ENCODE data around the gene STAM. TPM values are rescaled to one million over a fixed set of nuclear protein-coding genes. Genes with fewer than 3 reads are reported as not detected.

STAM gene
- 10 to 100 TPM; 52.4 to 53.3 TPM for total RNA-seq
- 23.2 TPM for polyA plus RNA-seq (2013, experiment 1 of 2)
- 28.6 TPM for polyA plus RNA-seq (2013, experiment 2 of 2)
- 20.5 to 103 (median 40.8) reads per million in 172 experiments for total RNA-seq

GRCh38 chr10:17643755-17644484 lies at the start of gene STAM:
TSS of gene STAM (plus strand) at chr10:17644151. CDS start at chr10:17644340, 189 bp downstream.
- peak within 1 kb of the TSS; percentile 100 for H3K27ac Mint-ChIP-seq
- Histone ChIP-seq H3K9me3 (ENCODE audit: control insufficient read depth in 1 of 2, insufficient read depth in 1 of 2, low read length in 2 of 2) (no peaks in the 10 kb centered on the region), H3K27me3 (ENCODE audit: control insufficient read depth in 1 of 2, insufficient read depth in 2 of 2, low read length in 2 of 2) (no peaks in the 10 kb centered on the region), H3K36me3 (ENCODE audit: insufficient read depth, low read length) (no peaks in the 10 kb centered on the region), H3K4me1 (ENCODE audit: insufficient read depth, low read length) (peaks cover 41% of the 10 kb centered on the region), H3K27ac (ENCODE audit: low read depth in 1 of 2, low read length in 2 of 2) (peak within 1 kb of the TSS; percentile 96), H3K4me3 (ENCODE audit: low read length) (peak within 1 kb of the TSS; percentile 75)
- H3K9me3 Mint-ChIP-seq, result no peaks in the 10 kb centered on the region
- ChIA-PET CTCF (interaction anchor here (0.6 to 1.7 kb wide), 6 partner anchors 9 to 196 kb away, joined by 3 to 6 read pairs (median 3); partner anchors contain the start of gene HACD1), POLR2A (interaction anchor here (0.8 to 3.0 kb wide), 23 partner anchors 9 to 1783 kb away, joined by 3 to 19 read pairs (median 5); partner anchors contain the start of genes ARL5B, HACD1, MINDY3 and PTER)
- peak; percentile 88 to 96 (median 91) for DNase-seq
- H3K36me3 Mint-ChIP-seq (ENCODE audit: low read depth), result peaks cover 42% of the 10 kb centered on the region
- TF ChIP-seq, protein P1, sequence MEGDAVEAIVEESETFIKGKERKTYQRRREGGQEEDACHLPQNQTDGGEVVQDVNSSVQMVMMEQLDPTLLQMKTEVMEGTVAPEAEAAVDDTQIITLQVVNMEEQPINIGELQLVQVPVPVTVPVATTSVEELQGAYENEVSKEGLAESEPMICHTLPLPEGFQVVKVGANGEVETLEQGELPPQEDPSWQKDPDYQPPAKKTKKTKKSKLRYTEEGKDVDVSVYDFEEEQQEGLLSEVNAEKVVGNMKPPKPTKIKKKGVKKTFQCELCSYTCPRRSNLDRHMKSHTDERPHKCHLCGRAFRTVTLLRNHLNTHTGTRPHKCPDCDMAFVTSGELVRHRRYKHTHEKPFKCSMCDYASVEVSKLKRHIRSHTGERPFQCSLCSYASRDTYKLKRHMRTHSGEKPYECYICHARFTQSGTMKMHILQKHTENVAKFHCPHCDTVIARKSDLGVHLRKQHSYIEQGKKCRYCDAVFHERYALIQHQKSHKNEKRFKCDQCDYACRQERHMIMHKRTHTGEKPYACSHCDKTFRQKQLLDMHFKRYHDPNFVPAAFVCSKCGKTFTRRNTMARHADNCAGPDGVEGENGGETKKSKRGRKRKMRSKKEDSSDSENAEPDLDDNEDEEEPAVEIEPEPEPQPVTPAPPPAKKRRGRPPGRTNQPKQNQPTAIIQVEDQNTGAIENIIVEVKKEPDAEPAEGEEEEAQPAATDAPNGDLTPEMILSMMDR (IDR thresholded peaks at IDR 0.05), result no peak
- intact Hi-C loops (cut with DNase I, micrococcal nuclease), result loop anchor here (2.0 to 10.0 kb wide), 5 partner anchors 25 to 1782 kb away; partner anchors contain the start of genes ARL5B (in 1 of the 2), MINDY3 (in 1 of the 2), NSUN6 (in 1 of the 2) and RSU1 (in 1 of the 2)
- peak within 1 kb of the TSS; percentile 98 for H3K4me3 Mint-ChIP-seq
- peaks cover 60% of the 10 kb centered on the region for H3K4me1 Mint-ChIP-seq (ENCODE audit: low read depth)
- H3K27me3 Mint-ChIP-seq, result no peaks in the 10 kb centered on the region
- peak; percentile 88 for ATAC-seq (ENCODE audit: poor library complexity)

DNA sequence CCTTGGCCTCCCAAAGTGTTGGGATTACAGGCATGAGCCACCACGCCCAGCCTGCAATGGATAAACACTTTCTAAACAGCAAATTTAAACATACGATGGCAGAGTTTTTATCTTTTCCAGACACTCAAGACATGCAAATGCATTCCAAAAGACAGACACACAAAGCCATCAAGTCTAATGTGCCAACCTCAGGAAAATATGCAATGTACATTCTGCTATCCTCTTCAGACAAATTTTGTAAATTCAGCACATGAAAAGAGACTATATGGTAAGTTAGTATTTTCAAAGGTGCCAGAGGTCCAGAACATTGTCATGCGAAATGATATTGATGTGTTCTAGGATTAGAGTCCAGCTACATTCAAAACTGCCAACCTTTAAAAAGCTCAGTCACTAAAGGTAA lies 46.6 kb upstream of the STAM start:
- Histone ChIP-seq H3K36me3 (ENCODE audit: insufficient read depth, low read length) (no peaks in the 10 kb centered on the region), H3K4me3 (ENCODE audit: low read length) (no peak overlapping the region), H3K9me3 (ENCODE audit: control insufficient read depth in 1 of 2, insufficient read depth in 1 of 2, low read length in 2 of 2) (no peaks in the 10 kb centered on the region), H3K27ac (ENCODE audit: low read depth in 1 of 2, low read length in 2 of 2) (no peak overlapping the region), H3K27me3 (ENCODE audit: control insufficient read depth in 1 of 2, insufficient read depth in 2 of 2, low read length in 2 of 2) (no peaks in the 10 kb centered on the region), H3K4me1 (ENCODE audit: insufficient read depth, low read length) (no peaks in the 10 kb centered on the region)
- Mint-ChIP-seq H3K36me3 (ENCODE audit: low read depth) (no peaks in the 10 kb centered on the region), H3K4me1 (ENCODE audit: low read depth) (no peaks in the 10 kb centered on the region), H3K9me3 (no peaks in the 10 kb centered on the region), H3K27me3 (no peaks in the 10 kb centered on the region), H3K4me3 (no peak overlapping the region), H3K27ac (no peak overlapping the region)
- intact Hi-C loops (cut with DNase I, micrococcal nuclease), result no loop called here
- ATAC-seq (ENCODE audit: poor library complexity) (no peak), DNase-seq (no peak)
- ChIA-PET POLR2A (no interaction called here), CTCF (no interaction called here)
- TF ChIP-seq, protein P1 (IDR thresholded peaks at IDR 0.05), result no peak

DNA sequence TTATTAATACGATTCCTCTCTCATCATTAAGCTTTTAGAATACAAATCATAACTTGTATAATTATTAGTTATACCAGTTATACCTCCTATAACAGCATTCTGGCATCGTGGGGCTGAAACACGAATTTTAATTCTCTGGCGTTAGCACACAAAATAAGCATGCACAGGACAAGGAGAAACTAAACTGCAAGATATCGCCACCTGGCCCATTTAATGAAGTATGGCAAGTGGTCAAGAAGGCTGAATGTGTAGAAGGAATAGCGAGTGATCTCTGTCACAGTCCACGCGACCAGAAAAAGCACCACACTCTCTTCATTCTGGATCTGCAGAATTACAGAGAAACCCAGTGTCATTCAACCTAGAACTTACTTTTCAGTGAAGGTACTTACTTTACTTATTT lies 44.9 kb upstream of the STAM start:
- H3K4me1 ChIP-seq (ENCODE audit: insufficient read depth, low read length), result no peaks in the 10 kb centered on the region
- no peaks in the 10 kb centered on the region for H3K36me3 ChIP-seq (ENCODE audit: insufficient read depth, low read length)
- intact Hi-C loops (cut with DNase I, micrococcal nuclease), result no loop called here
- Mint-ChIP-seq H3K27ac (no peak overlapping the region), H3K4me3 (no peak overlapping the region), H3K36me3 (ENCODE audit: low read depth) (no peaks in the 10 kb centered on the region), H3K9me3 (no peaks in the 10 kb centered on the region), H3K4me1 (ENCODE audit: low read depth) (no peaks in the 10 kb centered on the region), H3K27me3 (no peaks in the 10 kb centered on the region)
- DNase-seq, result peak in 2 of 14 experiments; percentile 11 to 27
- H3K9me3 ChIP-seq (ENCODE audit: control insufficient read depth in 1 of 2, insufficient read depth in 1 of 2, low read length in 2 of 2), result no peaks in the 10 kb centered on the region
- POLR2A ChIA-PET, result no interaction called here
- CTCF ChIA-PET, result no interaction called here
- no peak overlapping the region for H3K4me3 ChIP-seq (ENCODE audit: low read length)
- no peaks in the 10 kb centered on the region for H3K27me3 ChIP-seq (ENCODE audit: control insufficient read depth in 1 of 2, insufficient read depth in 2 of 2, low read length in 2 of 2)
- H3K27ac ChIP-seq (ENCODE audit: low read depth in 1 of 2, low read length in 2 of 2), result no peak overlapping the region
- TF ChIP-seq, protein P1 (IDR thresholded peaks at IDR 0.05), result no peak
- no peak for ATAC-seq (ENCODE audit: poor library complexity)
